NCI-H1048 (cell line): Measurements from ENCODE around the gene EXOSC6.
"Not testable (repeated sequence)": the region's sequence is repeated elsewhere in the genome, so short reads cannot be mapped to it uniquely, and the experiment has no call there.

Experiments
- DNase-seq: peaks from one replicate; lab custom pipeline; 2025; lab: John Stamatoyannopoulos, UW

The EXOSC6 gene

GRCh38 chr16:70198666-70199065 is 53.1 kb downstream of the EXOSC6 start:
- DNase-seq, result not testable (repeated sequence)

GRCh38 chr16:70198230-70198629 is 53.5 kb downstream of the EXOSC6 start:
- not testable (repeated sequence) for DNase-seq

GRCh38 chr16:70197611-70198010 is 54.1 kb downstream of the EXOSC6 start:
- DNase-seq, result not testable (repeated sequence)
